PC-9 (cell line): ENCODE measurements around the gene SPATA6. TPM values are rescaled to one million over a fixed set of nuclear protein-coding genes. Genes with fewer than 3 reads are reported as not detected.

Experiments
- BruUV-seq: library from RNA; stranded (reverse); fragments of 400-500 nt; replicated peaks from 2 replicates; lab custom pipeline; 2021; lab: Mats Ljungman, UMichigan
- CTCF ChIA-PET: fragments of 300-600 bp; sonication (Branson Sonifier 250); formaldehyde crosslinking; loops from one replicate; lab custom pipeline; 2022; ENCODE audit warnings: antibody characterized with exemption; lab: Charles Lee
- POLR2A ChIA-PET: fragments of 300-600 bp; sonication (Branson Sonifier 250); formaldehyde crosslinking; loops from one replicate; lab custom pipeline; 2022; ENCODE audit warnings: antibody characterized with exemption; ENCODE audit not compliant: unreplicated experiment; lab: Charles Lee
- DNase-seq, 2 experiments: peaks; one replicate each; pipeline versions ENCODE4 v3.0.0 to v3.0.0-alpha.2; 2015 to 2022; ENCODE audit warnings: mixed read lengths in 1 of 2
- H2AFZ ChIP-seq: fragments of 200-600 bp; sonication (generic); 2 replicates; pipeline ENCODE4 v1.8.1; 2017; ENCODE audit warnings: antibody characterized with exemption
- H3F3A ChIP-seq: fragments of 200-600 bp; sonication (generic); 2 replicates; pipeline ENCODE4 v1.8.1; 2017; ENCODE audit warnings: antibody characterized with exemption, mild to moderate bottlenecking, low read depth; ENCODE audit not compliant: insufficient read depth
- H3K27ac ChIP-seq: fragments of 200-600 bp; sonication (generic); 2 replicates; pipeline ENCODE4 v1.6.1; 2016; ENCODE audit warnings: mixed run types
- H3K27me3 ChIP-seq: fragments of 200-600 bp; sonication (generic); 2 replicates; pipeline ENCODE4 v1.6.1; 2016; ENCODE audit warnings: low read depth, mixed run types; ENCODE audit not compliant: insufficient read depth
- H3K36me3 ChIP-seq: fragments of 200-600 bp; sonication (generic); 2 replicates; pipeline ENCODE4 v1.6.1; 2016; ENCODE audit warnings: low read depth, mixed run types
- H3K4me1 ChIP-seq: fragments of 200-600 bp; sonication (generic); replicated peaks from 2 replicates; pipeline ENCODE4 v1.6.1; 2016; ENCODE audit warnings: mixed run types; ENCODE audit not compliant: insufficient read depth
- H3K4me2 ChIP-seq: fragments of 200-600 bp; sonication (generic); 2 replicates; pipeline ENCODE4 v1.6.1; 2017; ENCODE audit warnings: mixed run types
- H3K4me3 ChIP-seq: fragments of 200-600 bp; sonication (generic); 2 replicates; pipeline ENCODE4 v1.6.1; 2016; ENCODE audit warnings: mixed run types
- H3K79me2 ChIP-seq: fragments of 200-600 bp; sonication (generic); 2 replicates; pipeline ENCODE4 v1.6.1; 2017; ENCODE audit warnings: low read depth, mixed run types
- H3K9me2 ChIP-seq: fragments of 200-600 bp; sonication (generic); 2 replicates; pipeline ENCODE4 v1.8.1; 2017; ENCODE audit warnings: mild to moderate bottlenecking; ENCODE audit not compliant: insufficient read depth
- H3K9me3 ChIP-seq: fragments of 200-600 bp; sonication (generic); 2 replicates; pipeline ENCODE4 v1.8.1; 2016; ENCODE audit warnings: low read depth; ENCODE audit not compliant: insufficient read depth
- H4K20me1 ChIP-seq: fragments of 200-600 bp; sonication (generic); 2 replicates; pipeline ENCODE4 v1.8.1; 2017; ENCODE audit not compliant: insufficient read depth
- CTCF ChIP-seq: fragments of 200-600 bp; sonication (generic); conservative IDR thresholded peaks from 2 replicates; pipeline ENCODE4 v1.6.1; 2017; ENCODE audit warnings: mixed run types, antibody characterized with exemption, mild to moderate bottlenecking, moderate library complexity
- EZH2 ChIP-seq: fragments of 200-600 bp; sonication (generic); IDR thresholded peaks from 2 replicates; pipeline ENCODE4 v1.8.0; 2017; ENCODE audit warnings: antibody characterized with exemption, low read depth
- intact Hi-C: fragments of 100-400 bp; cut with micrococcal nuclease; formaldehyde crosslinking; loops from one replicate; pipeline ENCODE4 v1.10.0; 2022; ENCODE audit not compliant: unreplicated experiment
- total RNA-seq: library from RNA; stranded (reverse); gene quantifications from 2 replicates; pipeline ENCODE4 v1.2.3, GENCODE V29; 2021

The SPATA6 gene
- total RNA-seq, 1 experiment from 2014 or later: not detected

- intact Hi-C loops: no loop called here
- no TSS peak for BruUV-seq
- Histone ChIP-seq H3K27ac (no peak overlapping the region), H3K9me3 (no peaks in the 10 kb centered on the region), H3F3A (no peaks in the 10 kb centered on the region), H3K27me3 (no peaks in the 10 kb centered on the region), H3K4me1 (no peaks in the 10 kb centered on the region), H4K20me1 (no peaks in the 10 kb centered on the region), H3K36me3 (no peaks in the 10 kb centered on the region), H3K9me2 (no peaks in the 10 kb centered on the region), H3K4me3 (no peak overlapping the region), H3K4me2 (no peak overlapping the region), H2AFZ (no peak overlapping the region), H3K79me2 (no peaks in the 10 kb centered on the region)
- TF ChIP-seq EZH2 (no peak), CTCF (no peak)
- DNase-seq: no peak
- ChIA-PET POLR2A (no interaction called here), CTCF (interaction anchor here (0.6 kb wide), 1 partner anchor 28 kb away, joined by 3 read pairs; no protein-coding TSS in a partner anchor)
Observed at GRCh38 chr1:48371598-48371997, 100.4 kb downstream of the SPATA6 start.

- ChIA-PET POLR2A (no interaction called here), CTCF (no interaction called here)
- Histone ChIP-seq H3K27ac (no peak overlapping the region), H3K36me3 (no peaks in the 10 kb centered on the region), H3F3A (no peaks in the 10 kb centered on the region), H3K79me2 (no peaks in the 10 kb centered on the region), H3K9me2 (no peaks in the 10 kb centered on the region), H4K20me1 (no peaks in the 10 kb centered on the region), H2AFZ (no peak overlapping the region), H3K27me3 (0 out of 2 replicates have a peak, but pooled peaks cover 5% of the 10 kb centered on the region), H3K9me3 (no peaks in the 10 kb centered on the region), H3K4me3 (no peak overlapping the region), H3K4me1 (no peaks in the 10 kb centered on the region), H3K4me2 (no peak overlapping the region)
- intact Hi-C loops: no loop called here
- no TSS peak for BruUV-seq
- no peak for DNase-seq
- no peak for TF ChIP-seq CTCF
- no peak for TF ChIP-seq EZH2
Observed at GRCh38 chr1:48362901-48363300, 109.1 kb downstream of the SPATA6 start.

DNA sequence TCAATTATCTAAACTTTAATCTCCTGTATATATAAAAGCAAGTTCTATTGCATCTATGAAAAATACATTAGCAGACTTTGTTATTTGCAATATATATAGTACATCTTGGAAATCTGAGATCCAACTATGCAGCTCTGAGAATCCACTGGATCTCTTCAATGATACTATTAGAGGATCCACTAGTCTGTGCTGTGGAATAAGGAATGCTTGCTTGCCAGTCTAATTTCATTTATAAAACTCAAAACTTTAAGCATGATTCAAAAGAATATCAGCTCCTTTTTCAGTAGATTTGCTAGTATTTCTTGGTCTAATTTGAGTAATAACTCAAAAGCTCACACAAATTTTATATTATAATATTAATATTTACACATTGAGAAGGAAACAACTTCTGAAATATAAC, 115.1 kb downstream of the SPATA6 start:
- 0 out of 2 replicates have a peak, but pooled peaks cover 5% of the 10 kb centered on the region for H3K27me3 ChIP-seq
- H3K4me3 ChIP-seq: no peak overlapping the region
- ChIA-PET POLR2A (no interaction called here), CTCF (no interaction called here)
- H3K4me2 ChIP-seq: no peak overlapping the region
- DNase-seq: no peak
- no peaks in the 10 kb centered on the region for H4K20me1 ChIP-seq
- TF ChIP-seq EZH2 (no peak), CTCF (no peak)
- no TSS peak for BruUV-seq
- H3K79me2 ChIP-seq: no peaks in the 10 kb centered on the region
- H2AFZ ChIP-seq: no peak overlapping the region
- no peaks in the 10 kb centered on the region for H3K9me3 ChIP-seq
- H3K27ac ChIP-seq: no peak overlapping the region
- no peaks in the 10 kb centered on the region for H3F3A ChIP-seq
- no peaks in the 10 kb centered on the region for H3K4me1 ChIP-seq
- no peaks in the 10 kb centered on the region for H3K9me2 ChIP-seq
- intact Hi-C loops: no loop called here
- H3K36me3 ChIP-seq: no peaks in the 10 kb centered on the region
